Measurements from ENCODE around the gene KDM4C.

The KDM4C gene

DNA sequence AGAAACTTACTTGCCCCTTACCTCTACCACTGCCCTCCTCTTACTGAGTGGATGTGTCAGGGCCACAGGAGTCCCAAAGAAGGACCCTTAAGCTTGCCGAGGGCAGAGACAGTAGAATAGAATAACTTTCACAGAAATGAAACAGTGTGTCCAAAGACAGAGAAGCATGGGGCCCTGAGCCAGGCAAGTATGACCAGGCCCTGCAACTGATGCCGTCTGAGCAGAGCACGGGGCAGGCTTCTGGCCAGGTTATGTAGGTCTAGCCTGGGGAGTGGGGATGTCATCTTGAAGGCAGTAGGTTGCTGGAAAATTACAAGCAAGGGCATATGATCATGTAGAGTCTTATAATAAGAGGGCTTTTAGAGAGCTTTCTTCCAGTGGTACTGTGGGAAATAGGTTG is 415.4 kb downstream of the KDM4C start:
- H4K20me1 ChIP-seq (ENCODE audit: low read depth, low read length): no peaks in the 10 kb centered on the region
- H3K79me2 ChIP-seq (ENCODE audit: insufficient read depth, low read length): no peaks in the 10 kb centered on the region
- no peaks in the 10 kb centered on the region for H3K9me3 ChIP-seq (ENCODE audit: insufficient read depth, low read length)
- no peak overlapping the region for H3K4me2 ChIP-seq (ENCODE audit: low read depth, low read length, poor library complexity, severe bottlenecking)
- no peak overlapping the region for H3K4me3 ChIP-seq (ENCODE audit: insufficient read depth, low read length, poor library complexity, severe bottlenecking)
- no peaks in the 10 kb centered on the region for H3K9me2 ChIP-seq (replicated peaks; ENCODE audit: insufficient read depth, low read length)
- H3K27me3 ChIP-seq (ENCODE audit: low read length): no peaks in the 10 kb centered on the region
- no peak overlapping the region for H3K9ac ChIP-seq (ENCODE audit: low read length)
- H3K27ac ChIP-seq (ENCODE audit: low read depth, low read length): no peak overlapping the region
- no peak for TF ChIP-seq EZH2phosphoT487 (conservative IDR thresholded peaks at IDR 0.05; ENCODE audit: low read length)
- TF ChIP-seq, protein P1, sequence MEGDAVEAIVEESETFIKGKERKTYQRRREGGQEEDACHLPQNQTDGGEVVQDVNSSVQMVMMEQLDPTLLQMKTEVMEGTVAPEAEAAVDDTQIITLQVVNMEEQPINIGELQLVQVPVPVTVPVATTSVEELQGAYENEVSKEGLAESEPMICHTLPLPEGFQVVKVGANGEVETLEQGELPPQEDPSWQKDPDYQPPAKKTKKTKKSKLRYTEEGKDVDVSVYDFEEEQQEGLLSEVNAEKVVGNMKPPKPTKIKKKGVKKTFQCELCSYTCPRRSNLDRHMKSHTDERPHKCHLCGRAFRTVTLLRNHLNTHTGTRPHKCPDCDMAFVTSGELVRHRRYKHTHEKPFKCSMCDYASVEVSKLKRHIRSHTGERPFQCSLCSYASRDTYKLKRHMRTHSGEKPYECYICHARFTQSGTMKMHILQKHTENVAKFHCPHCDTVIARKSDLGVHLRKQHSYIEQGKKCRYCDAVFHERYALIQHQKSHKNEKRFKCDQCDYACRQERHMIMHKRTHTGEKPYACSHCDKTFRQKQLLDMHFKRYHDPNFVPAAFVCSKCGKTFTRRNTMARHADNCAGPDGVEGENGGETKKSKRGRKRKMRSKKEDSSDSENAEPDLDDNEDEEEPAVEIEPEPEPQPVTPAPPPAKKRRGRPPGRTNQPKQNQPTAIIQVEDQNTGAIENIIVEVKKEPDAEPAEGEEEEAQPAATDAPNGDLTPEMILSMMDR (IDR thresholded peaks at IDR 0.05; ENCODE audit: insufficient read depth, low read length, poor library complexity, severe bottlenecking): no peak
- H2AFZ ChIP-seq (ENCODE audit: low read depth, low read length, severe bottlenecking): no peak overlapping the region
- H3F3A ChIP-seq (ENCODE audit: insufficient read depth): no peaks in the 10 kb centered on the region
- H3K36me3 ChIP-seq (ENCODE audit: low read length): 0 out of 2 replicates have a peak, but pooled peaks cover 4% of the 10 kb centered on the region

DNA sequence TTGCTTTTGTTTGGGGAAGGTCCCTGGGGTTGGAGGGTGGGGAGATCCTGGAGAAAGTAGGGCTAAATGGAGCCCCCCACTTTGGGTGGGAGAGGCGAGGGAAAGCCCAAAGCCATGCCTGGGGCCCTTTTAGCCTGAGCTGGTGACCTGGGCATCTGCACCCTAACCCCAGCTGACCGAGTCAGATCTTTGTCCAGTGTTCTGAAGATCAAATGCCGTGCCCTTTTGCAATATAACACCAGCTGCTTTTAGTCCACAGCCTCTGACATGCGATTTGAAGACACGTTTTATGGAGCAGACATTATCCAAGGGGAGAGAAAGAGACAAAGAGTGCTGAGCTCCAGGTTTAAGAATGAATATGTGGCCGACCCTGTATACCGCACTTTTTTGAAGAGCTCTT is 416.5 kb downstream of the KDM4C start:
- H3K36me3 ChIP-seq (ENCODE audit: low read length): 0 out of 2 replicates have a peak, but pooled peaks cover 4% of the 10 kb centered on the region
- no peaks in the 10 kb centered on the region for H3K9me2 ChIP-seq (replicated peaks; ENCODE audit: insufficient read depth, low read length)
- H3F3A ChIP-seq (ENCODE audit: insufficient read depth): no peaks in the 10 kb centered on the region
- H3K9ac ChIP-seq (ENCODE audit: low read length): no peak overlapping the region
- H3K79me2 ChIP-seq (ENCODE audit: insufficient read depth, low read length): no peaks in the 10 kb centered on the region
- H3K27me3 ChIP-seq (ENCODE audit: low read length): no peaks in the 10 kb centered on the region
- no peak overlapping the region for H3K4me2 ChIP-seq (ENCODE audit: low read depth, low read length, poor library complexity, severe bottlenecking)
- H3K27ac ChIP-seq (ENCODE audit: low read depth, low read length): no peak overlapping the region
- H2AFZ ChIP-seq (ENCODE audit: low read depth, low read length, severe bottlenecking): no peak overlapping the region
- H3K4me3 ChIP-seq (ENCODE audit: insufficient read depth, low read length, poor library complexity, severe bottlenecking): no peak overlapping the region
- no peaks in the 10 kb centered on the region for H3K9me3 ChIP-seq (ENCODE audit: insufficient read depth, low read length)
- TF ChIP-seq, protein P1 (IDR thresholded peaks at IDR 0.05; ENCODE audit: insufficient read depth, low read length, poor library complexity, severe bottlenecking): no peak
- no peak for TF ChIP-seq EZH2phosphoT487 (conservative IDR thresholded peaks at IDR 0.05; ENCODE audit: low read length)
- no peaks in the 10 kb centered on the region for H4K20me1 ChIP-seq (ENCODE audit: low read depth, low read length)

DNA sequence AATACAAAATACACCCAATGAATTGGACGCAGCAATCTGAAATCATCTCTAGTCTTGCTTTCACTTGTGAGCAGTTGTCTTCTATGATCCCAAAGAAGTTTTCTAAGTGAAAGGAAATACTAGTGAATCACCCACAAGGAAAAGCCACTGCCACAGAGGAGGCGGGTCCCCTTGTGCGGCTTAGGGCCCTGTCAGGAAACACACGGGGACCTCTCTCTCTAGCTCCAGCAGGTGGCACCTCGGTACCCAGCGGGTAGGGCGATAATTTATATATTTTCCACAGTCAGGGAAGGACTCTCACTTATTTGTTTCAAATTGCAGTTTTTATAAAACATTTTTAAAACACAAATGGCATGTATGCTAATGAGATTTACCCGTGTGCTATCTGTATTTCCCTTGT is 417.1 kb downstream of the KDM4C start:
- H2AFZ ChIP-seq (ENCODE audit: low read depth, low read length, severe bottlenecking): no peak overlapping the region
- no peaks in the 10 kb centered on the region for H4K20me1 ChIP-seq (ENCODE audit: low read depth, low read length)
- no peak for TF ChIP-seq EZH2phosphoT487 (conservative IDR thresholded peaks at IDR 0.05; ENCODE audit: low read length)
- TF ChIP-seq, protein P1 (IDR thresholded peaks at IDR 0.05; ENCODE audit: insufficient read depth, low read length, poor library complexity, severe bottlenecking): no peak
- no peak overlapping the region for H3K4me2 ChIP-seq (ENCODE audit: low read depth, low read length, poor library complexity, severe bottlenecking)
- H3K4me3 ChIP-seq (ENCODE audit: insufficient read depth, low read length, poor library complexity, severe bottlenecking): no peak overlapping the region
- 0 out of 2 replicates have a peak, but pooled peaks cover 4% of the 10 kb centered on the region for H3K36me3 ChIP-seq (ENCODE audit: low read length)
- no peaks in the 10 kb centered on the region for H3F3A ChIP-seq (ENCODE audit: insufficient read depth)
- H3K79me2 ChIP-seq (ENCODE audit: insufficient read depth, low read length): no peaks in the 10 kb centered on the region
- H3K27me3 ChIP-seq (ENCODE audit: low read length): no peaks in the 10 kb centered on the region
- no peak overlapping the region for H3K27ac ChIP-seq (ENCODE audit: low read depth, low read length)
- no peaks in the 10 kb centered on the region for H3K9me2 ChIP-seq (replicated peaks; ENCODE audit: insufficient read depth, low read length)
- no peaks in the 10 kb centered on the region for H3K9me3 ChIP-seq (ENCODE audit: insufficient read depth, low read length)
- H3K9ac ChIP-seq (ENCODE audit: low read length): no peak overlapping the region

All from SU-DHL-6 (cell line).